H1 (cell line): ENCODE measurements around the gene TRPV6. TPM values are rescaled to one million over a fixed set of nuclear protein-coding genes. Genes with fewer than 3 reads are reported as not detected.

Experiments
- CTCF ChIA-PET: fragments of 300-600 bp; sonication (Branson Sonifier 250); formaldehyde crosslinking; loops from one replicate; lab custom pipeline; 2021; ENCODE audit not compliant: partially characterized antibody; lab: Charles Lee
- POLR2A ChIA-PET: fragments of 300-600 bp; sonication (Branson Sonifier 250); formaldehyde crosslinking; loops from one replicate; lab custom pipeline; 2021; ENCODE audit warnings: inconsistent platforms; ENCODE audit not compliant: partially characterized antibody; lab: Charles Lee
- DNase-seq, 2 experiments: peaks; one replicate each; pipeline versions ENCODE4 v3.0.0 to v3.0.0-alpha.2; 2010 to 2022; ENCODE audit warnings: low spot score in 2 of 2, low read depth in 1 of 2, mixed read lengths in 1 of 2
- FAIRE-seq: peaks from 2 replicates; lab custom pipeline; 2011; peaks lifted over from hg19 to GRCh38; lab: Jason Lieb, UNC
- H2AFZ ChIP-seq: 2 replicates; pipeline ENCODE4 v1.8.1; 2012; ENCODE audit warnings: low read length, inconsistent platforms
- H2AK5ac ChIP-seq: 2 replicates; pipeline ENCODE4 v1.6.1; 2013; ENCODE audit warnings: low read depth, low read length
- H2BK120ac ChIP-seq: replicated peaks from 2 replicates; pipeline ENCODE3; 2013; ENCODE audit warnings: low read depth, low read length, inconsistent platforms
- H2BK12ac ChIP-seq: 2 replicates; pipeline ENCODE4 v1.6.1; 2013; ENCODE audit warnings: low read depth, low read length
- H2BK15ac ChIP-seq: 2 replicates; pipeline ENCODE4 v1.6.1; 2013; ENCODE audit warnings: low read length
- H2BK20ac ChIP-seq: 2 replicates; pipeline ENCODE4 v1.6.1; 2013; ENCODE audit warnings: low read length
- H2BK5ac ChIP-seq: 2 replicates; pipeline ENCODE4 v1.6.1; 2013; ENCODE audit warnings: low read depth, low read length
- H3K14ac ChIP-seq: 2 replicates; pipeline ENCODE4 v1.6.1; 2013; ENCODE audit warnings: inconsistent platforms; ENCODE audit not compliant: insufficient read length
- H3K18ac ChIP-seq: 2 replicates; pipeline ENCODE4 v1.6.1; 2013; ENCODE audit warnings: low read length; ENCODE audit errors: extremely low read depth
- H3K23ac ChIP-seq: 2 replicates; pipeline ENCODE4 v1.6.1; 2013; ENCODE audit warnings: inconsistent platforms; ENCODE audit not compliant: insufficient read length
- H3K23me2 ChIP-seq: 2 replicates; pipeline ENCODE4 v1.6.1; 2013; ENCODE audit warnings: low read depth, low read length
- H3K27ac ChIP-seq: 2 replicates; pipeline ENCODE4 v1.6.1; 2011; ENCODE audit warnings: low read depth, low read length, inconsistent platforms
- H3K27me3 ChIP-seq, 4 experiments: replicated peaks in 1 of 4; 1 replicate in 1 of 4; 2 replicates in 3 of 4; pipeline versions ENCODE4 v1.6.1 to v1.8.1; 2011 to 2013; ENCODE audit warnings: low read length in 3 of 4, mild to moderate bottlenecking in 3 of 4, inconsistent platforms in 2 of 4, mixed read lengths in 2 of 4, moderate library complexity in 1 of 4; ENCODE audit not compliant: control insufficient read depth in 3 of 4, insufficient read depth in 3 of 4; ENCODE audit errors: extremely low read depth in 1 of 4
- H3K36me3 ChIP-seq, 4 experiments: 2 replicates each; pipeline versions ENCODE4 v1.6.1 to v1.8.1; 2011 to 2013; ENCODE audit warnings: mild to moderate bottlenecking in 4 of 4, low read length in 3 of 4, moderate library complexity in 2 of 4, control low read depth in 1 of 4, inconsistent platforms in 1 of 4; ENCODE audit not compliant: insufficient read depth in 4 of 4, control insufficient read depth in 2 of 4
- H3K4ac ChIP-seq: replicated peaks from 2 replicates; pipeline ENCODE3; 2013; ENCODE audit warnings: low read length, low read depth, mixed read lengths, inconsistent platforms; ENCODE audit not compliant: insufficient read length
- H3K4me1 ChIP-seq, 4 experiments: replicated peaks in 1 of 4; 1 replicate in 1 of 4; 2 replicates in 3 of 4; pipeline versions ENCODE4 v1.6.1 to v1.8.1; 2011 to 2013; ENCODE audit warnings: low read length in 3 of 4, inconsistent platforms in 2 of 4, mixed read lengths in 1 of 4; ENCODE audit not compliant: insufficient read depth in 4 of 4, control insufficient read depth in 3 of 4
- H3K4me2 ChIP-seq, 2 experiments: 2 replicates each; pipeline versions ENCODE4 v1.6.1 to v1.8.1; 2011 to 2013; ENCODE audit warnings: low read depth in 2 of 2, low read length in 2 of 2, control low read depth in 1 of 2, inconsistent platforms in 1 of 2, mild to moderate bottlenecking in 1 of 2; ENCODE audit not compliant: insufficient read depth in 1 of 2
- H3K4me3 ChIP-seq, 4 experiments: fragments of 200-600, 300-600 bp in 1 of 4; sonication (generic), shearing (Covaris generic), sonication (Bioruptor Twin) in 1 of 4; 2 replicates each; pipeline versions ENCODE4 v1.5.1 to v1.8.1; 2011 to 2016; ENCODE audit warnings: low read length in 4 of 4, low read depth in 3 of 4, control low read depth in 2 of 4, inconsistent platforms in 2 of 4, mild to moderate bottlenecking in 2 of 4, mixed read lengths in 1 of 4, moderate library complexity in 1 of 4; ENCODE audit not compliant: insufficient read depth in 2 of 4; ENCODE audit errors: extremely low read depth in 1 of 4
- H3K56ac ChIP-seq: replicated peaks from 2 replicates; pipeline ENCODE3; 2013; ENCODE audit warnings: low read depth, mild to moderate bottlenecking, mixed read lengths, low read length, inconsistent platforms; ENCODE audit not compliant: insufficient read length
- H3K79me1 ChIP-seq: 2 replicates; pipeline ENCODE4 v1.6.1; 2013; ENCODE audit warnings: low read depth, low read length, control low read depth
- H3K79me2 ChIP-seq, 2 experiments: 2 replicates each; pipeline versions ENCODE4 v1.6.1 to v1.8.1; 2012 to 2013; ENCODE audit warnings: low read length in 2 of 2, mild to moderate bottlenecking in 2 of 2, inconsistent platforms in 1 of 2; ENCODE audit not compliant: insufficient read depth in 2 of 2, control insufficient read depth in 1 of 2
- H3K9ac ChIP-seq, 4 experiments: replicated peaks in 1 of 4; 1 replicate in 1 of 4; 2 replicates in 3 of 4; pipeline versions ENCODE4 v1.6.1 to v1.8.1; 2011 to 2013; ENCODE audit warnings: low read depth in 3 of 4, low read length in 3 of 4, control low read depth in 2 of 4, mild to moderate bottlenecking in 2 of 4, moderate library complexity in 2 of 4, inconsistent platforms in 1 of 4; ENCODE audit errors: extremely low read depth in 1 of 4
- H3K9me3 ChIP-seq, 2 experiments: 2 replicates each; pipeline versions ENCODE4 v1.6.1 to v1.8.1; 2012 to 2013; ENCODE audit warnings: mild to moderate bottlenecking in 2 of 2, moderate library complexity in 2 of 2, control low read depth in 1 of 2, inconsistent platforms in 1 of 2, low read depth in 1 of 2, low read length in 1 of 2, mixed read lengths in 1 of 2; ENCODE audit not compliant: insufficient read depth in 2 of 2
- H4K20me1 ChIP-seq, 2 experiments: replicated peaks in 1 of 2; 2 replicates each; pipeline versions ENCODE3 to v1.8.1; 2011 to 2013; ENCODE audit warnings: inconsistent platforms in 2 of 2, low read length in 2 of 2, mild to moderate bottlenecking in 1 of 2; ENCODE audit not compliant: insufficient read depth in 2 of 2, control insufficient read depth in 1 of 2
- H4K5ac ChIP-seq: 2 replicates; pipeline ENCODE4 v1.6.1; 2013; ENCODE audit warnings: low read length, low read depth, mixed read lengths, inconsistent platforms; ENCODE audit not compliant: insufficient read length
- H4K8ac ChIP-seq: 2 replicates; pipeline ENCODE4 v1.8.0; 2013; ENCODE audit warnings: mild to moderate bottlenecking, moderate library complexity, low read length, inconsistent platforms; ENCODE audit not compliant: insufficient read depth; ENCODE audit errors: extremely low read depth
- H4K91ac ChIP-seq: replicated peaks from 2 replicates; pipeline ENCODE3; 2013; ENCODE audit warnings: low read length, mixed read lengths, inconsistent platforms; ENCODE audit not compliant: insufficient read length
- SAP30 ChIP-seq: fragments of 300-600 bp; sonication (generic); IDR thresholded peaks from 2 replicates; pipeline ENCODE4 v1.7.1; 2012; ENCODE audit warnings: low read length, moderate library complexity, mild to moderate bottlenecking, inconsistent platforms; ENCODE audit not compliant: insufficient read depth, insufficient replicate concordance
- SIN3A ChIP-seq, 2 experiments: IDR thresholded peaks in 1 of 2; conservative IDR thresholded peaks in 1 of 2; 2 replicates each; pipeline ENCODE4 v1.6.1; 2011 to 2012; ENCODE audit warnings: low read length in 2 of 2, improper control_type of control experiment in 1 of 2, low read depth in 1 of 2, mild to moderate bottlenecking in 1 of 2
- SUZ12 ChIP-seq: fragments of 200-600 bp; sonication (generic); IDR thresholded peaks from 2 replicates; pipeline ENCODE4 v1.6.1; 2012; ENCODE audit warnings: mild to moderate bottlenecking, inconsistent platforms, low read length, moderate library complexity, mixed read lengths
- TBP ChIP-seq: IDR thresholded peaks from 2 replicates; pipeline ENCODE4 v1.6.1; 2011; ENCODE audit warnings: low read depth, low read length, improper control_type of control experiment
- WGBS, 2 experiments: shearing (Covaris generic) in 1 of 2; methylation state at CpG; one replicate each; pipeline versions ENCODE4 v1.1.6 to v1.1.7; 2013 to 2015; ENCODE audit warnings: low lambda C conversion rate in 2 of 2, mixed read lengths in 2 of 2, inconsistent platforms in 1 of 2, low coverage in 1 of 2, missing lambda C conversion rate in 1 of 2; ENCODE audit not compliant: insufficient replicate concordance in 2 of 2, insufficient coverage in 1 of 2, insufficient read length in 1 of 2; ENCODE audit errors: extremely low coverage in 1 of 2, missing lambda C conversion rate in 1 of 2; 5-methylcytosine and 5-hydroxymethylcytosine counted together
- polyA plus RNA-seq, 7 experiments: library from polyadenylated mRNA; depleted of rRNA in 3 of 7; stranded (reverse) in 5 of 7; unstranded in 2 of 7; fragments of >200 nt in 5 of 7; fragments of 200-250 nt in 2 of 7; gene quantifications; 1 replicate in 5 of 7; 2 replicates in 1 of 7; 4 replicates in 1 of 7; pipeline versions ENCODE4 v1.2.1 to v1.2.3, GENCODE V29; 2011 to 2013; ENCODE audit warnings: missing spikeins in 2 of 7, mixed read lengths in 2 of 7
- total RNA-seq: library from RNA; stranded (reverse); fragmentation: NEBNext Ultra II Directional; extraction: Animal tissue kit (Norgen Biotek cat#: 25700); gene quantifications from 2 replicates; pipeline ENCODE4 v1.2.1, GENCODE V29; 2021

The TRPV6 gene
- total and polyA plus RNA-seq, 2 of the 8 experiments (the other 6 are each of a cell fraction or from before 2014, with no cell fraction given): 0.52 to 1.1 TPM

DNA sequence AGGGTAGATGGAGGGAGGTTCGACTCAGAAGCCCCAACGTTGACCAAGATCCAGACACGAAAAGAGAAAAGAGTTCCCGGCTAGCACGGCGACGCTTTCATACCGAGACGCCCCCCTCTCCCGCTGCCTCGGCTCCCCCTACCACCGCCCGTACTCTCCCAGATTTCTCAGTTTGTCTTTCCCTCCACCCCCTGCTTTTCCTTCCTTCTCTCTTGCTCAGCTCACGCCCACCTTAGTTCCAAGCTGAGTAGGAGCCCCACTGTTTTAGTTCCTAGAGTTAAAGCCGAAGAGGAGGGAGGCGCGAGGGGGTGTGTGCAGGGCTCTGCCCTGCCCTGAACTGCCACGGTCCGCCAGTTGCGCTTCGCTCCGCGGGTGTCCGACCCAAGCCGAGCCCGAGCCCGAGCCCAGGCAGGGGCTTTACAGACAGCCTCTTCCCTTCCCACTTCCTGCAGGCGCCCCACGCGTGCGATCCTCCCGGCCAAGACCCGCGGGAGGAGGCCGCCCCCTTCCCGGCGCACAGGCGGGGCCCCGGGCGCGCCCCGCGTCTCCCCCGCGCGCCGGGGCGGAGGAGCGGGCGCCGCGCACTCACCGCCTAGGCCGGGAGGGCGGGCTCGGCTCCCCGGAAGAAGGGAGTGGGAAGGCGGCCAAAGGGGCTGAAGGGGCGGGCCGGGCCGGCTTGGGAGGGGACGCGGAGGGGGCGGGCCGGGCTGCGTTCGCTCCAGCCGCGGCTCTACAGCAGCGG, 31.0 kb downstream of the TRPV6 start, which contains the start of gene EPHB6:
EPHB6 (plus strand) TSS at position 705 of the 742 bp plus-strand sequence. CDS start 8,152 bp downstream, outside the sequence.
- Histone ChIP-seq H3K9ac (peak within 1 kb of the TSS; percentile 13 to 49 (median 32); a peak in 6 of 7 replicates), H3K27me3 (peaks cover 0 to 12% (median 6%) of the 10 kb centered on the region in 4 experiments; a peak in 4 of 7 replicates), H3K79me2 (no peaks in the 10 kb centered on the region), H3K9me3 (no peaks in the 10 kb centered on the region), H3K14ac (no peak within 1 kb of the TSS), H4K20me1 (peaks cover 0 to 3% of the 10 kb centered on the region in 2 experiments), H3K4me2 (peak within 1 kb of the TSS; percentile 86 to 88), H2AFZ (peak within 1 kb of the TSS; percentile 49; the same call in 1 of the 2 replicates), H3K79me1 (no peaks in the 10 kb centered on the region), H3K4me3 (peak within 1 kb of the TSS; percentile 83 to 97 (median 92)), H3K56ac (no peak within 1 kb of the TSS), H2BK12ac (peak within 1 kb of the TSS; percentile 39; the same call in 1 of the 2 replicates), H3K23ac (no peak within 1 kb of the TSS), H2AK5ac (no peak within 1 kb of the TSS), H3K4me1 (peaks cover 0 to 12% (median 4%) of the 10 kb centered on the region in 4 experiments; a peak in 4 of 7 replicates), H4K5ac (no peak within 1 kb of the TSS), H2BK20ac (peak within 1 kb of the TSS; percentile 27; the same call in 1 of the 2 replicates), H3K18ac (peak within 1 kb of the TSS; percentile 44), H2BK15ac (peak within 1 kb of the TSS; percentile 76; the same call in 1 of the 2 replicates), H3K27ac (no peak within 1 kb of the TSS), H4K8ac (no peak within 1 kb of the TSS), H2BK120ac (no peak within 1 kb of the TSS), H3K23me2 (peaks cover 10% of the 10 kb centered on the region; the same call in 1 of the 2 replicates), H3K36me3 (no peaks in the 10 kb centered on the region), H4K91ac (peak within 1 kb of the TSS; percentile 9), H2BK5ac (peak within 1 kb of the TSS; percentile 71; the same call in 1 of the 2 replicates), H3K4ac (no peak within 1 kb of the TSS)
- FAIRE-seq (no peak), DNase-seq (peak in 1 of 2 experiments; percentile 79)
- WGBS, 2 experiments: 2% methylated on average over 20 of the region's 70 CpGs; no CpG with 5 or more reads in 1 of the 2 experiments
- CTCF ChIA-PET: interaction anchor here (0.7 to 3.1 kb wide), 19 partner anchors 12 to 608 kb away, joined by 3 to 107 read pairs (median 5); no protein-coding TSS in a partner anchor
- POLR2A ChIA-PET: interaction anchor here (1.4 to 1.8 kb wide), 3 partner anchors 9 to 57 kb away, joined by 3 to 4 read pairs (median 4); no protein-coding TSS in a partner anchor
- TF ChIP-seq SIN3A (conservative IDR thresholded peaks at IDR 0.05 in 1 of 2, IDR thresholded peaks at IDR 0.05 in 1 of 2; ENCODE audit: low read depth in 1 of 2, low read length in 2 of 2) (peak; percentile 37 to 42; a peak in 1 of 4 replicates), SAP30 (no peak), SUZ12 (no peak), TBP (no peak)
